Measurements from ENCODE around the gene CREB3L1. TPM values are rescaled to one million over a fixed set of nuclear protein-coding genes. Genes with fewer than 3 reads are reported as not detected.

The CREB3L1 gene
- total and polyA plus RNA-seq, 2 experiments from 2014 or later = 8.5 to 10.4 TPM

DNA sequence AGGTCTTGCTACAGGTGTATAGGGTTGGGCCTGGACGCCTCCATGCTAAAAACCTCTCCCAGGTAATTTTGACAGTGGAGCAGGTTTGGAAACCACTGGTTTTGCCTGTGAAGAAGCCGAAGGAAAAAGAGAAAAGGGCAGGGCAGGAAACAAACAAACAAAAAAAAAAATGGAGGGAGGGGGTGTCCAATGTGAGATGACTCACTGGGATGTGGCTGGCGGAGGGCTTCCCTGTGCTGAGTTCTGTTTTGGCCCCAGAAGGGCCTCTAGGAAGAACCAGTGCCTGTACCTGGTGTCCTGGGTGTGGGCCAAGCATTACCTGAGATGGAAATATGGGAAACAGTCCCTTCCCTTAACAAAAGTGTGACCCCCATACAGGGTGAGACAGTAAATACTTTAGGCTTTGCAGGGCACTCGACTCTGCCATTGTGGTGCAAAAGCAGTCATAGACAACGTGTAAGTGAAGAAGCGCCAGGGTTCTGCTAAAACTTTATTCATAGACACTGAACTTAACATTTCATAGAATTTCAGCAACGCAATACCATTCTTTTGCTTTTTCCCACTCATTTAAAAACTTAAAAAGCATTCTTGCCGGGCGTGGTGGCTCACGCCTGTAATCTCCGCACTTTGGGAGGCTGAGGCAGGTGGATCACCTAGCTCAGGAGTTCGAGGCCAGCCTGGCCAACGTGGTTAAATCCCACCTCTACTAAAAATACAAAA, 60.3 kb downstream of the CREB3L1 start (continued):
- TF ChIP-seq ZNF462 (CRISPR knock-in tag; IDR thresholded peaks at IDR 0.05) = no peak
- no peak for TF ChIP-seq ZNF331 (CRISPR knock-in tag; IDR thresholded peaks at IDR 0.05; ENCODE audit: low read depth)
- no peak for TF ChIP-seq EZH2phosphoT487 (IDR thresholded peaks at IDR 0.05; ENCODE audit: unreplicated experiment)
- no peak for TF ChIP-seq NANOG (IDR thresholded peaks at IDR 0.05; ENCODE audit: borderline replicate concordance)
- no peak for TF ChIP-seq STAT1 (IDR thresholded peaks at IDR 0.05; ENCODE audit: unreplicated experiment)
- TF ChIP-seq ZNF114 (CRISPR knock-in tag; IDR thresholded peaks at IDR 0.05) = no peak
- TF ChIP-seq EZH2 (IDR thresholded peaks at IDR 0.05; ENCODE audit: low read depth, unreplicated experiment) = no peak
- no peak for TF ChIP-seq POLR2AphosphoS5 (IDR thresholded peaks at IDR 0.05; ENCODE audit: low read depth)

GRCh38 chr11:46338636-46338987, 61.1 kb downstream of the CREB3L1 start:
- Histone ChIP-seq H3K4me1 (ENCODE audit: insufficient read depth) (peaks cover 78% of the 10 kb centered on the region), H3F3A (replicated peaks; ENCODE audit: low read depth) (peaks cover 25% of the 10 kb centered on the region), H4K20me1 (replicated peaks; ENCODE audit: insufficient read depth) (no peaks in the 10 kb centered on the region), H3K4me3 (peak overlapping the region; percentile 36), H2AFZ (no peak overlapping the region), H3K4me2 (peak overlapping the region; percentile 55), H3K36me3 (ENCODE audit: insufficient read depth) (no peaks in the 10 kb centered on the region), H3K27me3 (ENCODE audit: insufficient read depth) (peaks cover 16% of the 10 kb centered on the region), H3K79me2 (replicated peaks; ENCODE audit: insufficient read depth) (no peaks in the 10 kb centered on the region), H3K27ac (ENCODE audit: low read depth) (peak overlapping the region; percentile 94), H3K9me2 (ENCODE audit: insufficient read depth) (no peaks in the 10 kb centered on the region)
- no peaks in the 10 kb centered on the region for H3K36me3 Mint-ChIP-seq (ENCODE audit: low read depth)
- peak overlapping the region; percentile 62 for H3K4me3 Mint-ChIP-seq
- peak overlapping the region; percentile 96 for H3K27ac Mint-ChIP-seq
- H3K27me3 Mint-ChIP-seq (ENCODE audit: insufficient read depth, low read depth, poor library complexity) = peaks cover 42% of the 10 kb centered on the region
- H3K9me3 Mint-ChIP-seq = no peaks in the 10 kb centered on the region
- H3K4me1 Mint-ChIP-seq = peaks cover 88% of the 10 kb centered on the region
- DNase-seq (ENCODE audit: low spot score) (peak; percentile 77), ATAC-seq (peak; percentile 7)
- TF ChIP-seq ZNF462 (CRISPR knock-in tag; IDR thresholded peaks at IDR 0.05) = 0 out of 2 replicates have a peak, but pooled peaks have one; percentile 3
- TF ChIP-seq ETS1 (IDR thresholded peaks at IDR 0.05) = no peak

All from GM23338 (cell line).